GM19239 (cell line): Measurements from ENCODE around the gene DPP6.
"Not testable (repeated sequence)": the region's sequence is repeated elsewhere in the genome, so short reads cannot be mapped to it uniquely, and the experiment has no call there.

Source experiments
- DNase-seq: peaks from one replicate; pipeline ENCODE4 v3.0.0; 2011; ENCODE audit warnings: low spot score; ENCODE audit not compliant: insufficient read length
- FAIRE-seq: peaks from 2 replicates; lab custom pipeline; 2011; peaks lifted over from hg19 to GRCh38; lab: Jason Lieb, UNC

DPP6 gene

GRCh38 chr7:154631162-154631561 lies 579.0 kb downstream of the DPP6 start:
- DNase-seq (no peak), FAIRE-seq (no peak)

- DNase-seq (no peak), FAIRE-seq (no peak)
These were observed 581.4 kb downstream of the DPP6 start for GRCh38 chr7:154633641-154634040.

GRCh38 chr7:154638286-154638685 lies 586.1 kb downstream of the DPP6 start:
- FAIRE-seq (no peak), DNase-seq (no peak)

DNA sequence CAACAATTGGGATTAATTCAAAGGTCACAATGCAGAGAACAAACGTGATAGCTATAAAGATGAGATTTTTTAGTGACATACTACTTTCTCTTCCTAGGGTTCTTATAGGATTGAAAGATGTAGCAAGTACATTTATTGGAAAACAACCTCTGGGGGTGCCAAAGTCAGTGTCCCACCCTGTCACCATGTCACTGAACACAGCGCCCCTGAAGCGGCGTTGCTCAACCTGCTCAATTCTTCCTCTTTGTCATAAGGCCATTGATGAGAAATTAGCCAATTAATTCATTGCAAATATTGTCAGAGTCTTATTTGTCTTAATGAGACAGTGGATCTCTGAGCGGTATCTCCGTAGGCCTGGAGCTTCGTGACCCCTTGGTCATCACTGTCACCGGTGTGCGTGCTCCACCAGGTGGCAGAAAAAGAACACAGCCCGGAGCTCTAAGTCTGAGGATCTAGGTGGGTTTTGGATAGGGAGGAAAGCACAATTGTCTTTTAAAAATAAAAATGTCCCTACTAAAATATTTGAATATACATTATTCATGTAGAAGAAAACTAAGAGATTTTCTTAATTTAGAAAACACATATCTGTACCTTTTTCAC lies 588.2 kb downstream of the DPP6 start:
- DNase-seq, result no peak
- FAIRE-seq, result no peak

DNA sequence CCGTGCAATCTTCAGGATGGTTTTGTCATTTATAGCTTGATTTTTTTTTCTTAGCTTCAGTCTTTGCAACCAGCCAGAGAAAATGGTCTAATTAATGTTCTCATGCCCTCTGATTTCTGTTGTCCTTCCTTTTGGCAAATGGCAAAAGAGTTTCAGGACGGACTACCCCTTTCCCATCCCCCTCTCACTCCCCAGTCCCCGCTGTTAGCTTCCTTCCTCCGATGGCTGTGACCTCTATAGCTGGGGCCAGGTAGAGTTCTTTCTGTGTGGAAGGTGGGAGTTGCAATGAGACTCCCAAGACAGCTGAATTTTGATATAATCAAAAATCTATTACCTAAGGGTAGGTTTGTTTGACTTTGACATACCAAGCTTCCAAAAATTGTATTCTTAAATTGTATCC lies 588.7 kb downstream of the DPP6 start:
- no peak for DNase-seq
- FAIRE-seq, result no peak

DNA sequence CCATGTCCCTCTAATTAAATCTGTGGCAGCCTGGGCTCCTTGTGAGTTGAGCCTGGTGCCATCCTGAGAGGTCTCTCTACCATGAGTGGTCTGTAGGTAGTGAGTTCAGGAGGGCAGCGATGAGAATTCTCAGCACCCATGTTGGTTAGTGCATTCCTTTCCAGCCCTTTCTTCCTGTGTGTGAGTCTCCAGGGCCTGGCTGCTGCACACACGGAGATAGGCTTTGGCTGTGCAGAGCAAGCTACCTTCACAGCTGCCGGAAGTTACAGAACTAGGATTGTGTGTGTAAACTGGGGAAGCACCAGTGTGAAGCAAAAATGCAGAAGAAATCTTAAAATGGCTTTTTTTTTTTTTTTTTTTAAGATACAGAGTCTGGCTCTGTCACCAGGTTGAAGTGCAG lies 592.2 kb downstream of the DPP6 start:
- FAIRE-seq (no peak), DNase-seq (no peak)

DNA sequence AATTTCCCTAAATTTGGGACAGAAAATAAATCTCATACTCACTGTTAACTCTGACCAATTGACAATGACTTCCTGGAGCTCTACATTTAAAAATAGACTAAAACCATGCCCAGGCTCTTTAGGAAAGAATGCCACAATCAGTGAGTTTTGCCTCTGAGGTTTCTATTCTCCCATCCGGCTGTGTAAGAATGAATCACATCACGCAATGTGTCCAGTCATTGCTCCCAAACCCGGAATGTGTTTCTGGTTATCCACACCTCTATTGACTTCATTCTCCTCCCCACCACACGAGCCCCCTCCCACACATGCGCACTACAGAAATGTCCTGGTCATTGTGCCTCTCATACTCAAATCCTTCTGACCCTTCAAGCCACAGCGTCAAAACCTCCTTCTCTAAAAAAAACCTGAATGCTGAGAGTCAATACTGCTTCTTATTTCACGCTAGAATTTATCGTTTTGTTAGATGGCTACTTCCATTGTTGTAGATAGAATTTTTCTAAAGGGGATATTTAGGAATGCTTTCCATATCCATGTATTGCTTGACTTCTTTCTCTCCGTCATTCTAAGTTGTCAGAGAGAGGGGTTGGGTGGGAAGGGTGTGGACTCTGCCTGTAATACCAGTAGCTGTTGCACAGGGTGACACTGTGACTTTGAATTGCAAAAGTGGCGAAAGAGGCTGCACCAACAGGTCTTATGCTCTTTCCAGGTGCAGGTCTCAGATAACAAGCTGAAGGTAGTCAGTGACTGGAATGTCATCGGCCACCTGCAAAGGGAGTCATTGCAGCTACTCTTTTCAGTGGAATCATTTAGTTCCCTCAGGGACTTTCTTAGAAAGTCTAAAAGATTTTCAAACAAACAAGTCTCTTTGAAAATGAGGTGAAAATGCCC lies 594.2 kb downstream of the DPP6 start:
- FAIRE-seq (no peak), DNase-seq (no peak)

DNA sequence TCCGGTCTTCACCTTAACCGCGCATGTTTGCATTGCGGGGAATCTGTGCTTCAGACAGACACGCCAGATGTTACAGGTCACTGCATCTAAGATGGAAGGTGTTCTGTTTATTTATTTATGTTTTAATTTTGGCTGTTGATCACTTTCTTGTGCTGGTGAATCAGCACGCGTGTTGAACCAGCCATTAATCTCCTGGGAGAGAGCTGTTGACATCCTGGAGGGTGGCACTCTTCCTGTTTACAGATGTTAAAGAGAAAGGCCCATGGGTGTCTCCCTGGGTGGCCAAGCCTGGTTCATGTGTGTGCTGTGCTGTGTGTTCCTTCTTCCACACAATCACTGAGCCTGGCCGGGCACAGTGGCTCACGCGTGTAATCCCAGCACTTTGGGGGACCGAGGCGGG lies 595.4 kb downstream of the DPP6 start:
- FAIRE-seq, result no peak
- DNase-seq, result no peak

- no peak for DNase-seq
- FAIRE-seq, result no peak
These were observed 596.8 kb downstream of the DPP6 start for GRCh38 chr7:154649015-154649414.

GRCh38 chr7:154649434-154649833 lies 597.2 kb downstream of the DPP6 start:
- FAIRE-seq (no peak), DNase-seq (no peak)

DNA sequence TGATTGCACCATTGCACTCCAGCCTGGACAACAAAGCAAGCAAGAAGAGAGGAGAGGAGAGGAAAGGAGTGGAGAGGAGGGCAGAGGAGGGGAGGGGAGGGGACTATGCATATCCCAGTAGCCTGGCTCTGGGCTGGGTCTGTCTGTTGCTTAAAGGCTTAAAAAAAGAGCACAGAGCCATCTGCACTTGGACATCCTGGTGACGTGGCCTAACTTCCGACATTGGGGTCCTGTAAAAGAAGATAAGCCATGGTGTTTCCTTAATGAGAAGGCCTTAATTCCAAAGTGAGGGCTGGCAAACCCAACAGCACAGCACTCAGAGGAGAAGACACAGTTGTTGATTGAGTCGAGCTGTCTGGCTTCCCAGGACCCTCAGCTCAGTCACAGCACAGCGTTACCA lies 598.1 kb downstream of the DPP6 start:
- no peak for DNase-seq
- no peak for FAIRE-seq

DNA sequence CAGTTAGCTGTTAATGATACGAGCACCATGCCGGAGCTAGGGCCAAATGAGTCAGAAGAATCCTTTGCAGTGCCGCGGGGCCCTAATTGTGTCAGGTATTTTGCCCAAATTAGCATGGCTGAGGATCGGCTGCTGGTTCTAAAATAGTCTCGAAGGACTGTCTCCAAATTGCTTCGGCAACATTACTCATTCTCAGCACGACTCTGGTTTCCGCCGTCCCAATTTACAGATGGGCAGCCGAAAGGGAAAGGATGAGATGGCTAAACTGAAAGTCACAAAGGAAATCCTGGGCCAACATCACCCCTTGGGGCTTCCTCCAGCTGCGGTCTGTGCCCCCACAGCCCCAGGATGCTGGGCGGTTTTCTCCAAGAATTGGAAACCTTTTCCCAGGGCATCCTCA lies 599.3 kb downstream of the DPP6 start:
- DNase-seq, result no peak
- FAIRE-seq, result no peak

- DNase-seq (no peak), FAIRE-seq (no peak)
These were observed 600.4 kb downstream of the DPP6 start for GRCh38 chr7:154652564-154652963.

DNA sequence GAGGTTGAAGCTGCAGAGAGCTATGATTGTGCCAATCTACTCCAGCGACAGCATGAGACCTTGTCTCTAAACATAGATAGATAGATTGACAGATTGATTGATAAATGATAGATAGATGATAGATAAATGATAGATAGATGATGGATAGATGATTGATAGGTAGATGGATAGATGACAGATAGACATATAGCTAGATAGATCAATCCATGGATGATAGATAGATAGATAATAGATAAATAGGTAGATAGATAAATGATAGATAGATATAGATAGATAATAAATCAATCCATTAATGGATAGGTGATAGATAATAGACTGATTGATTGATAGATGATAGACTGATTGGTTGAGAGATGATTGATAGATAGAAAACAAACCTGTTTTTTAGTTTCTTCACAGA lies 601.1 kb downstream of the DPP6 start:
- FAIRE-seq, result no peak
- DNase-seq, result no peak

DNA sequence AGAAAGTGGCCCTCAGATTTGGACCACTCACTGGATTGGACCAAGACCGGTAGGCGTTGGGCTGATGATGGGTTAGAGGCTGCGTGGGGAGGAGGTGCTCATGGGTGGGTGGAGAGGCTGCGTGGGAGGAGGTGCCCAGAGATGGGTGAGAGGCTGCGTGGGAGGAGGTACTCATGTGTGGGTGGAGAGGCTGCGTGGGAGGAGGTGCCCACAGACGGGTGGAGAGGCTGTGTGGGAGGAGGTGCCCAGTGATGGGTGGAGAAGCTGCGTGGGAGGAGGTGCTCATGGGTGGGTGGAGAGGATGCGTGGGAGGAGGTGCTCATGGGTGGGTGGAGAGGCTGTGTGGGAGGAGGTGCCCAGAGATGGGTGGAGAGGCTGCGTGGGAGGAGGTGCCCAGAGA lies 604.4 kb downstream of the DPP6 start:
- DNase-seq (no peak), FAIRE-seq (no peak)

- no peak for FAIRE-seq
These were observed 614.6 kb downstream of the DPP6 start for GRCh38 chr7:154666768-154667167.

DNA sequence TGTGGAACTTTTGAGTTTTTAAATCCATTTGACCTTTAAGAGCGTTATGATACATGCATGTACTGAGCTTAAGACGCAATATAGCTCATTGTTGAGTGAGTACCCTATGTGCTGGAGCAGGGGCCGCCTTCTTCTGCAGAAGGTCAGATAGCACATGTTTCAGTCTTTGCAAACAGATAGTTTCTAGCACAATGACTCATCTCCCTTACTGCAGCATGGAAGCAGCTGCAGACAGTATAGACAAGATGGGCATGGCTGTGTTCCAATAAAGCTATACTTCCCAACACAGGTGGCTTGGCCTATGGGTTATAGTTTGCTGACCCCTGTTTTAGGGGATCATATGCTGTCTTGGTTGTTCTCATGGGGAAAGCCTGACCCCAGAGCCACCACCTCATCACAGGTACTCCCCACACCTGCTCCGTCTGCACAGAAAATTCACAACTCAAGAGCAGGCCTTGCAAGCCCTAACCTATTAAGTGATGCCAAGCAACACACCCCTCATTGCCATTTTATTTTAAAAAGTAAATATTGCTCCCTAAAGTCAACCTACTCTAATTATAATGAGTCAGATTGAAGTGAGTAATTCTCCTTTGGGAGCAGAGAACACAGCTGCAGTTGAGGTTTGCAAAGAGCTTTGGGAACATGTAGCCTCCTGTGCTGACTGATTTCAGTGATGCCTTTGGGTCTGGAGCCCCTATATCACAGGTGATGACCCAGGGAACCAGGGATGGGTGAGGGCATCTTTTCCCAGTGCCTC lies 620.6 kb downstream of the DPP6 start:
- FAIRE-seq, result no peak
- DNase-seq, result no peak

More at GRCh38 chr7:154666768-154667167, 614.6 kb downstream of the DPP6 start:
- DNase-seq, result no peak

- FAIRE-seq, result no peak
These were observed 622.0 kb downstream of the DPP6 start for GRCh38 chr7:154674191-154674590.

DNA sequence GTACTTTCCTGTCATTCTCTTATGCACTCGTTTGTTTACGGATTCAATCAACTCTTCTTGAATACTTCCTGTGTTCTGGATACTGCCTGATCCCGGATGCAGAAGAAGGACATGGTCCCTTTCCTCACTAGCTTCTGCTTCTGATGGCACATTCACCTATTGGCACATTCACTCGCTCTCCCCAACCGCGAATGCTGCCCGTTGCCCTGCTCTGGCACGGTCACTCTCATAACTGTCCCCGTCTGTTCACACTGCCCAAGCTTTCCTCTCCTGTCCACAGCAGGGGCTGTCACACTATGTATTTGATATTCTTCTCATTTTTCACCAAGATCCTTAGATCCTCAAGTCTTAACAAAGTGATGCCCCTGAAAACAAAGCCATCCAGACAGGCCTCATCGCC lies 623.4 kb downstream of the DPP6 start:
- FAIRE-seq, result no peak
- DNase-seq, result no peak

More at GRCh38 chr7:154674191-154674590, 622.0 kb downstream of the DPP6 start:
- no peak for DNase-seq

- not testable (repeated sequence) for DNase-seq, FAIRE-seq
These were observed 623.8 kb downstream of the DPP6 start for GRCh38 chr7:154676033-154676421.
